Activated naive CD4-positive, alpha-beta T cell treated with anti-CD3 and anti-CD28 coated beads for 36 hours (primary cell): ENCODE measurements around the gene DHX36. TPM values are rescaled to one million over a fixed set of nuclear protein-coding genes. Genes with fewer than 3 reads are reported as not detected.

ENCODE experiments used
- CTCF ChIA-PET: fragments of 350-600 bp; sonication (Branson Sonifier 250); formaldehyde crosslinking; loops from one replicate; lab custom pipeline; 2021; ENCODE audit warnings: antibody characterized with exemption; lab: Charles Lee
- DNase-seq: peaks from one replicate; pipeline ENCODE4 v3.0.0-alpha.2; 2020
- H3K27ac Mint-ChIP-seq: one replicate; pipeline ENCODE4 v1.8.0; 2021; ENCODE audit warnings: mild to moderate bottlenecking, mixed read lengths
- H3K27me3 Mint-ChIP-seq: one replicate; pipeline ENCODE4 v1.8.0; 2021; ENCODE audit warnings: low read depth, mixed read lengths
- H3K36me3 Mint-ChIP-seq: one replicate; pipeline ENCODE4 v1.8.0; 2021; ENCODE audit warnings: low read depth, mixed read lengths
- H3K4me1 Mint-ChIP-seq: one replicate; pipeline ENCODE4 v1.8.0; 2021; ENCODE audit warnings: low read depth, mixed read lengths
- H3K4me3 Mint-ChIP-seq: one replicate; pipeline ENCODE4 v1.8.0; 2021; ENCODE audit warnings: mild to moderate bottlenecking, moderate library complexity, mixed read lengths
- H3K9me3 Mint-ChIP-seq: one replicate; pipeline ENCODE4 v1.8.0; 2021; ENCODE audit warnings: mixed read lengths
- intact Hi-C: fragments of 100-400 bp; cut with micrococcal nuclease; formaldehyde crosslinking; loops from one replicate; pipeline ENCODE4 v1.15.1; 2023
- total RNA-seq, 2 experiments: library from RNA; stranded (reverse); gene quantifications; one replicate each; pipeline ENCODE4 v1.2.3, GENCODE V29; 2021

DHX36 gene
- total RNA-seq, result 10 to 100 TPM; 58.2 to 62.6 TPM

- CTCF ChIA-PET, result interaction anchor here (0.6 to 1.2 kb wide), 3 partner anchors 11 to 12 kb away, joined by 3 to 6 read pairs (median 5); no protein-coding TSS in a partner anchor
- Mint-ChIP-seq H3K4me1 (peaks cover 31% of the 10 kb centered on the region), H3K27me3 (no peaks in the 10 kb centered on the region), H3K27ac (peak within 1 kb of the TSS; percentile 96), H3K36me3 (peaks cover 14% of the 10 kb centered on the region), H3K4me3 (peak within 1 kb of the TSS; percentile 84), H3K9me3 (no peaks in the 10 kb centered on the region)
- DNase-seq, result peak; percentile 93
- intact Hi-C loops, result loop anchor here (1.0 to 5.0 kb wide), 5 partner anchors 203 to 1547 kb away; partner anchors contain the start of genes ARHGEF26, GMPS and SLC33A1
Observed at GRCh38 chr3:154323891-154324738, at the start of gene DHX36. DHX36 (minus strand) TSS chr3:154324487; CDS start chr3:154324416, 71 bp downstream.

DNA sequence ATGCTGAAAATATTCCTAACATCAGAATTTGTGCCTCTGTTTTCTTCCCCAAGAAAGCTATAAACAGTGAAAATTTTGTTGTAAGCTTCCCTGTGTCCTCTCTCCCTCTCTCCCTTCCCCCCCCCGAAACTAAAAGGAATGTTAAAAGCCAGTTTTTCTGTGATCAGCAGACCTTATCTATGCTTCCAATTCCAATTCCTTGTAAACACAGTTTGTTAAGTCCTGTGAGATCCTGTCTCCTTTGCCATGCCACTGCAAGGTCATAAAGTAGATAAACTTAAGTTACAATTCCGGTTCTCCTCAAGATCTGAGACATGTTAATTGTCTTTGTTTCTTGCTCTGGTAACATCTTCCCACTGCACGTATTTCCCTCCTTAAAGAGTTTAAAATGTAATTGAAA lies 42.9 kb upstream of the DHX36 start:
- H3K4me3 Mint-ChIP-seq, result no peak overlapping the region
- CTCF ChIA-PET, result no interaction called here
- no peaks in the 10 kb centered on the region for H3K9me3 Mint-ChIP-seq
- DNase-seq, result no peak
- intact Hi-C loops, result no loop called here
- no peak overlapping the region for H3K27ac Mint-ChIP-seq
- H3K4me1 Mint-ChIP-seq, result no peaks in the 10 kb centered on the region
- peaks cover 6% of the 10 kb centered on the region for H3K27me3 Mint-ChIP-seq
- H3K36me3 Mint-ChIP-seq, result no peaks in the 10 kb centered on the region

DNA sequence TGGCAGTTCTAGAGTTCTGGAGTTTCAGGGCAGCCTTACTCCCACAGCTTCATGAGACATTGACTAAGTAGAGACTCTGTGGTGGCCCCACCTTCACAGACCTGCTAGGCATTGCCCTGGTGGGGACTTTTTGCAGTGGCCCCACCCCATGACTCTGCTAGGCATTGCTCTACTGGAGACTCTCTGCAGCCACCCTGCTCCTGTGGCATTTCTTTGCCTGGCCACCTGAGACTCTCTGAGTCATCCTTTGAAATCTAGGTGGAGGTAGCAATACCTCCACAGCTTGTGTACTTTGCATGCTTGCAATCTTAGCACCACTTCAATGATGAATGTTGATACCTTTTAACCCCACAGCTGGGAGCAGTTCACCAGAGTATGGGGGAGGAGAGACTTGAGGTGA lies 40.6 kb upstream of the DHX36 start:
- H3K27me3 Mint-ChIP-seq, result peaks cover 6% of the 10 kb centered on the region
- no peak for DNase-seq
- H3K36me3 Mint-ChIP-seq, result no peaks in the 10 kb centered on the region
- no peak overlapping the region for H3K4me3 Mint-ChIP-seq
- CTCF ChIA-PET, result interaction anchor here (0.6 kb wide), 1 partner anchor 1523 kb away, joined by 4 read pairs; no protein-coding TSS in a partner anchor
- intact Hi-C loops, result no loop called here
- no peak overlapping the region for H3K27ac Mint-ChIP-seq
- no peaks in the 10 kb centered on the region for H3K4me1 Mint-ChIP-seq
- H3K9me3 Mint-ChIP-seq, result no peaks in the 10 kb centered on the region

DNA sequence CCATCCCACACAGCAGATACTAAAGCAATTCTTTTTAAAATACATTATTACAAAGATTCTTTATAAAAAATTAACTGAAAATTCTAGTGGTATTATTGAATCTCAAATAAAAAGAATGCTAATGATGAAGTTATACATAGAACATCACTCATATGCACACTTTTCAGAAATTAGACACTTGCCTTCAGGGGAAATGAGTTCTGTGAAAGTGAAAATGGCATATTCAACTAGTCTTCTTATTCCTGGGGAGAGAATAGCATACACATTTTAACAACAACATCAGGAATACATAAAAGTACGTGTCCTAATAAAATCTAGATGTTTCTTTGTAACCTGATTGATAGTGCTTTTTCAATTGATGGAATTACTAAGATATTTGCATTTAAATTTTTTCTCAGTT lies 36.8 kb upstream of the DHX36 start:
- Mint-ChIP-seq H3K9me3 (no peaks in the 10 kb centered on the region), H3K27me3 (peaks cover 13% of the 10 kb centered on the region), H3K4me3 (no peak overlapping the region), H3K27ac (no peak overlapping the region), H3K4me1 (no peaks in the 10 kb centered on the region), H3K36me3 (no peaks in the 10 kb centered on the region)
- CTCF ChIA-PET, result no interaction called here
- intact Hi-C loops, result no loop called here
- no peak for DNase-seq

DNA sequence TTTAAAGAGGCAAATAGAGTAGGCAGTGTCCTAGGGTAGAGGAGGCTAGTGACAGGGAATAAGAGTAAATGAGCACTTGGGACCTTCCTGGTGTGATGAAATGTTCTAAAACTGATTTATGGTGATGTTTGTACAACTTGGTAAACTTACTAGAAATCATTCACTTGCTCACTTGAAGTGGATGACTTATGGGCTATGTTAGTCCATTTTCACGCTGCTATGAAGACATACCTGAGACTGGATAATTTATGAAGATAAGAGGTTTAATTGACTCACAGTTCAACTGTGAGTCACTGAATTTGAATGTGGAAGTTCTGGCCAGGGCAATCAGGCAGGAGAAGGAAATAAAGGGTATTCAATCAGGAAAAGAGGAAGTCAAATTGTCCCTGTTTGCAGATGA lies 31.7 kb upstream of the DHX36 start:
- Mint-ChIP-seq H3K27me3 (peaks cover 16% of the 10 kb centered on the region), H3K9me3 (no peaks in the 10 kb centered on the region), H3K4me3 (no peak overlapping the region), H3K36me3 (no peaks in the 10 kb centered on the region), H3K27ac (no peak overlapping the region), H3K4me1 (no peaks in the 10 kb centered on the region)
- CTCF ChIA-PET, result no interaction called here
- intact Hi-C loops, result no loop called here
- no peak for DNase-seq

DNA sequence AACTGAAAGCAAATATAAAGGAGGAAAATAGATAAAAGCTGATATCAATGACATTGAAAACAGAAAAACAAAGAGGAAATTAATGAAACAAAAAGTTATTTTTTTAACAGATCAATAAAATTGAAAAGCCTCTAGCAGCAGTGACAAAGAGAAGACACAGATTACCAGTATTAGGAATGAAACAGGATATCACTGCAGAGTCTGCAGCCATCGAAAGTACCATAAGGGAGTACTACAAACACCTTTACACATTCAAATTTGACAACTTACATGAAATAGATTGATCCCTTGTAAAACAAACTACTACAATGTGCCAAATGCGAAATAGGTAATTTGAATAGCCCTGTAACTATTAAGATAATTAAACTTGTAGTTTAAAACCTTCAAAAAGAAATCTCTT lies 24.9 kb upstream of the DHX36 start:
- Mint-ChIP-seq H3K27ac (no peak overlapping the region), H3K27me3 (peaks cover 20% of the 10 kb centered on the region), H3K36me3 (no peaks in the 10 kb centered on the region), H3K4me1 (no peaks in the 10 kb centered on the region), H3K4me3 (no peak overlapping the region), H3K9me3 (no peaks in the 10 kb centered on the region)
- CTCF ChIA-PET, result no interaction called here
- intact Hi-C loops, result no loop called here
- no peak for DNase-seq

DNA sequence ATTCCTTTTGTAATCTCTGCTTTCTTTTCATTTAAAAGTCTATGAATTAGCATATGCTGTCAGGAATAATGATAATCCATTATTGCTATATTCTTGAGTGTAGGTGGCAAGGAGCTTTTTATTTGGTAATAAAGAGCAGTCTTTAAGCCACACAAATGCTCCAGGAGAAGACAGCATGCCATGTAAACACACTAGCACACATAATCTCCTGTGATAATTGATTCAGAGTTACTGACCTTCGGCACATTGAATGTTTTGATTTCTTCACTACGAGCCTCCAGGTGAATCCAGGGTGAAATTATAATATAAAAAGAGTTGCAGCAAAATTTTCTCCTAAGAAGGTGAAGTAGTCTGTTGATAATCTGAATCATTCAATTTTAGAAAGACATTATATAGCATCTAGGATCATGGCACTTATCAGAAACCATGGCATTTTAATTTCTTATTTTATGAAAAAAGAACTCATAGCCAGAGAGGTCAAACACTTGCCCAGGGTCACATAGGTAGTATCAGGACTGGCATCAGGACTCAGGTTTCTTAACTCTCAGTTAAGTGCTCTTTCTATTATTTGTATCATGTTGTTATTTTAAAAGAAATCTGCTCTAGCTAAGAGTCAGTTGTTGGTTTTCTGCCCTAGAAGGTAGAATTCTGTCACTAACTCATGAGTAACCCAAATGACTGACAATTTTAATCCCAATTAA lies 21.3 kb upstream of the DHX36 start:
- no peaks in the 10 kb centered on the region for H3K36me3 Mint-ChIP-seq
- CTCF ChIA-PET, result interaction anchor here (0.6 kb wide), 1 partner anchor 355 kb away, joined by 3 read pairs; no protein-coding TSS in a partner anchor
- H3K4me3 Mint-ChIP-seq, result no peak overlapping the region
- H3K27me3 Mint-ChIP-seq, result peaks cover 15% of the 10 kb centered on the region
- no peaks in the 10 kb centered on the region for H3K4me1 Mint-ChIP-seq
- H3K9me3 Mint-ChIP-seq, result no peaks in the 10 kb centered on the region
- intact Hi-C loops, result no loop called here
- no peak for DNase-seq
- H3K27ac Mint-ChIP-seq, result no peak overlapping the region

DNA sequence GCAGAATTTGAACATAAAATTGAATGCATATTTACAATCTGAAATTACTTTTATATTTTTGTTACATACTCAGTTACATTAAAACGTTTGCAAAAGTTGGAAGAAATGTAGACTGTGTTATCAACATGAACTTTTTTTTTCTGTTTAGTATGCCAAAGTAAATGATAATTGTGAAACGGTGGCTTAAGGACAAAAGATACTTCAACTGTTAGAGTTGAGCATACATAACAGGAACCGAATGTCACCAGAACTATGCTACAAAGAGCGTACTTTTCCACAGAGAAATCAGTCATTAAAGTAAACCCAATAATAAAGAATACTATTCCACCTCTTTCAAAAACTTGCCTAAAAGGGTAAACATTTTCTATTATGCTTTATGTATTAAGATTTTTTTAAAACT lies 14.3 kb upstream of the DHX36 start:
- Mint-ChIP-seq H3K36me3 (no peaks in the 10 kb centered on the region), H3K27ac (no peak overlapping the region), H3K27me3 (peaks cover 3% of the 10 kb centered on the region), H3K4me3 (no peak overlapping the region), H3K9me3 (no peaks in the 10 kb centered on the region), H3K4me1 (no peaks in the 10 kb centered on the region)
- intact Hi-C loops, result no loop called here
- no peak for DNase-seq
- CTCF ChIA-PET, result no interaction called here

- H3K27ac Mint-ChIP-seq, result no peak overlapping the region
- H3K36me3 Mint-ChIP-seq, result no peaks in the 10 kb centered on the region
- H3K9me3 Mint-ChIP-seq, result no peaks in the 10 kb centered on the region
- no peak for DNase-seq
- peaks cover 3% of the 10 kb centered on the region for H3K27me3 Mint-ChIP-seq
- no peak overlapping the region for H3K4me3 Mint-ChIP-seq
- H3K4me1 Mint-ChIP-seq, result no peaks in the 10 kb centered on the region
- intact Hi-C loops, result no loop called here
- CTCF ChIA-PET, result no interaction called here
Observed at GRCh38 chr3:154338008-154338407, 13.7 kb upstream of the DHX36 start.

- Mint-ChIP-seq H3K27me3 (peaks cover 3% of the 10 kb centered on the region), H3K4me1 (no peaks in the 10 kb centered on the region), H3K9me3 (no peaks in the 10 kb centered on the region), H3K4me3 (no peak overlapping the region), H3K27ac (no peak overlapping the region), H3K36me3 (no peaks in the 10 kb centered on the region)
- intact Hi-C loops, result loop anchor here (1.0 kb wide), 2 partner anchors 988 to 1367 kb away; no protein-coding TSS in a partner anchor
- CTCF ChIA-PET, result interaction anchor here (0.6 to 1.5 kb wide), 2 partner anchors 10 to 19 kb away, joined by 3 to 5 read pairs; no protein-coding TSS in a partner anchor
- DNase-seq, result no peak
Observed at GRCh38 chr3:154334973-154335420, 10.7 kb upstream of the DHX36 start.

DNA sequence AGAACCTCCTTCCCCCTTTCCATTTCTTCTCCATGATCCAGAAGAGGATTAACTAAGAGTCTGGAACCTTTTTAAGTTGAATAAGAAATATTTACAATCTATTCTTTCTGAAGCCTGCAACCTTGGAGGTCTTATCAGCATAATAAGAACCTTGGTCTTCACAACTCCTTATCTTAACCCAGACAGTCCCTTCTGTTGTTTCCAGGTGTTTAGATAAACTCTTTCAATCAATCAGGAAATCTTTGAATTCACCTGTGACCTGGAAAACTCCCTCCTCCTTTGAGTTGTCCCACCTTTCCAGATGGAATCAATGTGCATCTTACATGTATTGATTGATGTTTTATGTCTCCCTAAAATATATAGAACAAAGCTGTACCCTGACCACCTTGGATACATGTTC lies 3.6 kb upstream of the DHX36 start:
- Mint-ChIP-seq H3K36me3 (no peaks in the 10 kb centered on the region), H3K4me3 (no peak overlapping the region), H3K4me1 (peaks cover 13% of the 10 kb centered on the region), H3K27ac (no peak overlapping the region), H3K9me3 (no peaks in the 10 kb centered on the region), H3K27me3 (no peaks in the 10 kb centered on the region)
- DNase-seq, result no peak
- intact Hi-C loops, result no loop called here
- CTCF ChIA-PET, result interaction anchor here (1.0 kb wide), 1 partner anchor 10 kb away, joined by 4 read pairs; no protein-coding TSS in a partner anchor

DNA sequence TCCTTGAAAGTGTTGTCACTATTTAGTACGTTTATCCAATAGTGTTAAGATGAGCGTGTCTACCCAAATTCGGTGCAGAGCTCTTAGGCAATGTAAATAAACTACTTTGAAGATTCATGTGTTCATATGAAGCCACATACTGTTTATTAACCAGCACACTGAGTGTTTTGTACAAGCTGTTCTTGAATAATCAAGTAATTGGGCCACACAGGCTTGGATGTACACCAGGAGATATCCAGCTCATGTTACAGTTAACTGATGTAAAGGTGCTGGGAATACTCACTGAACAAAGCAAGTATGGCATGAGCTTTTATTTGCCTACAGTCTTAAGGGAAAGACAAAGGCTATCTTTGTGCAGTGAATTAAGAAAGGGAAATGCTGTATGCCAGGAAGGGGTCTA lies 632 bp upstream of the DHX36 start:
- no peak for DNase-seq
- H3K27me3 Mint-ChIP-seq, result no peaks in the 10 kb centered on the region
- peaks cover 14% of the 10 kb centered on the region for H3K36me3 Mint-ChIP-seq
- no peaks in the 10 kb centered on the region for H3K9me3 Mint-ChIP-seq
- H3K4me3 Mint-ChIP-seq, result peak overlapping the region; percentile 84
- H3K4me1 Mint-ChIP-seq, result peaks cover 31% of the 10 kb centered on the region
- CTCF ChIA-PET, result interaction anchor here (1.0 to 1.2 kb wide), 2 partner anchors 10 to 11 kb away, joined by 5 to 6 read pairs; no protein-coding TSS in a partner anchor
- intact Hi-C loops, result loop anchor here (1.0 to 5.0 kb wide), 4 partner anchors 698 to 1546 kb away; partner anchors contain the start of genes GMPS and SLC33A1
- peak overlapping the region; percentile 96 for H3K27ac Mint-ChIP-seq
